Nephron (organoid): ENCODE data around the gene S100A1.

ENCODE experiments used
- H3K27ac Mint-ChIP-seq, 3 experiments: 2 replicates each; pipeline ENCODE4 v1.8.0; 2020; ENCODE audit warnings: mixed read lengths in 3 of 3, mild to moderate bottlenecking in 2 of 3, moderate library complexity in 1 of 3
- H3K27me3 Mint-ChIP-seq: 2 replicates; pipeline ENCODE4 v1.8.0; 2021; ENCODE audit warnings: low read depth, mild to moderate bottlenecking, moderate library complexity, mixed read lengths
- H3K36me3 Mint-ChIP-seq: 2 replicates; pipeline ENCODE4 v1.8.0; 2020; ENCODE audit warnings: low read depth, mixed read lengths
- H3K4me1 Mint-ChIP-seq: 2 replicates; pipeline ENCODE4 v1.8.0; 2020; ENCODE audit warnings: mixed read lengths
- H3K4me3 Mint-ChIP-seq, 3 experiments: 2 replicates each; pipeline ENCODE4 v1.8.0; 2020; ENCODE audit warnings: mild to moderate bottlenecking in 3 of 3, mixed read lengths in 3 of 3, moderate library complexity in 2 of 3
- H3K9me3 Mint-ChIP-seq: 2 replicates; pipeline ENCODE4 v1.8.0; 2020; ENCODE audit warnings: mixed read lengths
- CTCF ChIP-seq, 3 experiments: fragments of 200-600 bp; sonication (generic); IDR thresholded peaks; one replicate each; pipeline ENCODE4 v1.5.0; 2021; ENCODE audit warnings: antibody characterized with exemption in 3 of 3; ENCODE audit not compliant: unreplicated experiment in 3 of 3

The S100A1 gene

GRCh38 chr1:153611356-153611755 lies 16.9 kb upstream of the S100A1 start:
- Mint-ChIP-seq H3K4me1 (peaks cover 69% of the 10 kb centered on the region), H3K36me3 (peaks cover 3% of the 10 kb centered on the region), H3K27me3 (no peaks in the 10 kb centered on the region), H3K4me3 (peak overlapping the region; percentile 75 to 92 (median 81)), H3K9me3 (no peaks in the 10 kb centered on the region), H3K27ac (peak overlapping the region; percentile 90 to 99 (median 90))
- no peak for TF ChIP-seq CTCF (IDR thresholded peaks at IDR 0.05; ENCODE audit: unreplicated experiment in 3 of 3)

GRCh38 chr1:153612111-153612754 lies 16.0 kb upstream of the S100A1 start:
- peak overlapping the region; percentile 75 to 92 (median 81) for H3K4me3 Mint-ChIP-seq
- TF ChIP-seq CTCF (IDR thresholded peaks at IDR 0.05; ENCODE audit: unreplicated experiment in 3 of 3), result no peak
- H3K27me3 Mint-ChIP-seq, result no peaks in the 10 kb centered on the region

DNA sequence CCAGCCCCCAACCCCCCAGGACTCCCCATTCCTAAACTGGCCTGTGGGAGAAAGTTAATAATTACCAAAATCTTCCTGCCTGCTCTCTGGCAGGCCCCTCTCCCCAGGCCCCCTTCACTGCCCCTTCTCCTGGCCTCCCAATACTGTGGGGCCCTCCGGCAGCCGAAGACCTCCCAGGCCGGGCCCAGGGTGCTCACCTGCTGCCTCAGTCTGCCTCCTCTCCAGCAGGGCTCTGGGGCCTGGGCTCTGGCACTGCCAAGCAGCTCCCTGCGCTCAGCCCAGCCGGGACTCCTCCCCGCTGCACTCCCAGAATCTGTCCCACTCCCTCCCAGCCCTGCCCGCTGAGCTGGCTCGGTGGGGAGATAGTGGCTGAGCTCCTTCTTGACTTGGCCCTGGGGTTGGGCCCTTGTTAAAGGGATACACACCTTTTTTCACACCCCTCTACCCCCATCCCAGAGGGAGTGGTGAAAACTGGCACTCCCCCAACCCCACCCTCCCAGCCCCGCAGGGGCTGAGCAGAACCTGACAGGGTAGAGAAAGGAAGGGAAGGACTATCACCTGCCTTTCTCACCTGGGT lies 15.4 kb upstream of the S100A1 start, which contains the start of gene S100A16:
Gene S100A16, minus strand, starts transcription at position 383 of the 577 bp plus-strand sequence. CDS start 4,986 bp downstream, outside the sequence.
- no peaks in the 10 kb centered on the region for H3K27me3 Mint-ChIP-seq
- H3K36me3 Mint-ChIP-seq, result no peaks in the 10 kb centered on the region
- H3K4me3 Mint-ChIP-seq, result peak within 1 kb of the TSS; percentile 75 to 92 (median 81)
- no peak for TF ChIP-seq CTCF (IDR thresholded peaks at IDR 0.05; ENCODE audit: unreplicated experiment in 3 of 3)
- H3K9me3 Mint-ChIP-seq, result no peaks in the 10 kb centered on the region
- H3K4me1 Mint-ChIP-seq, result peaks cover 65% of the 10 kb centered on the region
- H3K27ac Mint-ChIP-seq, result peak within 1 kb of the TSS; percentile 90 to 99 (median 90)

More at GRCh38 chr1:153612111-153612754, 16.0 kb upstream of the S100A1 start:
- peak overlapping the region; percentile 90 to 99 (median 90) for H3K27ac Mint-ChIP-seq
- no peaks in the 10 kb centered on the region for H3K9me3 Mint-ChIP-seq
- no peaks in the 10 kb centered on the region for H3K36me3 Mint-ChIP-seq
- H3K4me1 Mint-ChIP-seq, result peaks cover 67% of the 10 kb centered on the region

DNA sequence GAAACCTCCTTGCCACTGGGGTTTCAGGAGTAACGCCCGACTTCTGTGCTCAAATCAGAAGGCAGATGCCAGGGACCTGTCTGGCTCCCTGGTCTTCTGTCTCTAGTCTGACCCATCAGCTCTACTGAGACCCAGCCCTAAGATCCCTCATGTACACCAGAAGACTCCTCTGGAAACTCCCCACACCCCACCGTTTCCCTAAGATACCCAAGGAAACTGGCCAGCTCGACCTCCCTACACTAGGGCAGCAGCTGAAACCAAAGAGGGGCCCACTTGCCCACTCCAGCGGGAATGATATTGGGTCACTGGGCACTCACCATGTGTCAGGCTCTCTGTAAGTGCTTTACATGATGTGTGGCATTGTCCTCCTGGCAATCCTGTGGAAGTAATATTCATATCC lies 14.8 kb upstream of the S100A1 start:
- no peaks in the 10 kb centered on the region for H3K27me3 Mint-ChIP-seq
- TF ChIP-seq CTCF (IDR thresholded peaks at IDR 0.05; ENCODE audit: unreplicated experiment in 3 of 3), result no peak
- H3K9me3 Mint-ChIP-seq, result no peaks in the 10 kb centered on the region
- peak overlapping the region; percentile 90 to 99 (median 90) for H3K27ac Mint-ChIP-seq
- peaks cover under 1% of the 10 kb centered on the region for H3K36me3 Mint-ChIP-seq
- peak overlapping the region; percentile 55 to 70 (median 58) for H3K4me3 Mint-ChIP-seq
- peaks cover 61% of the 10 kb centered on the region for H3K4me1 Mint-ChIP-seq

GRCh38 chr1:153614189-153614900 lies 13.9 kb upstream of the S100A1 start:
- no peaks in the 10 kb centered on the region for H3K27me3 Mint-ChIP-seq
- peaks cover 52% of the 10 kb centered on the region for H3K4me1 Mint-ChIP-seq
- no peaks in the 10 kb centered on the region for H3K9me3 Mint-ChIP-seq
- peak overlapping the region; percentile 62 to 90 (median 90) for H3K27ac Mint-ChIP-seq
- H3K36me3 Mint-ChIP-seq, result peaks cover 7% of the 10 kb centered on the region
- peak overlapping the region; percentile 50 to 61 (median 60) for H3K4me3 Mint-ChIP-seq
- TF ChIP-seq CTCF (IDR thresholded peaks at IDR 0.05; ENCODE audit: unreplicated experiment in 3 of 3), result no peak
